H9 (cell line): ENCODE data around the gene CSRP1. TPM values are rescaled to one million over a fixed set of nuclear protein-coding genes. Genes with fewer than 3 reads are reported as not detected.

ENCODE experiments used
- DNase-seq: peaks from one replicate; pipeline ENCODE4 v3.0.0-alpha.2; 2017
- H2AFZ ChIP-seq: one replicate; pipeline ENCODE4 v1.6.1; 2013; ENCODE audit warnings: mild to moderate bottlenecking, low read length, control low read depth, moderate library complexity
- H2AK5ac ChIP-seq: 2 replicates; pipeline ENCODE4 v1.6.1; 2013; ENCODE audit warnings: low read length, control low read depth, mixed read lengths; ENCODE audit not compliant: insufficient read length
- H2BK120ac ChIP-seq: one replicate; pipeline ENCODE4 v1.6.1; 2013; ENCODE audit warnings: low read depth, mild to moderate bottlenecking, low read length, control low read depth, inconsistent platforms; ENCODE audit not compliant: poor library complexity, severe bottlenecking
- H2BK12ac ChIP-seq: 2 replicates; pipeline ENCODE4 v1.6.1; 2013; ENCODE audit warnings: low read length, control low read depth, mixed read lengths, low read depth; ENCODE audit not compliant: insufficient read length
- H2BK15ac ChIP-seq: 2 replicates; pipeline ENCODE4 v1.6.1; 2013; ENCODE audit warnings: low read depth, low read length, control low read depth
- H2BK20ac ChIP-seq: one replicate; pipeline ENCODE4 v1.6.1; 2013; ENCODE audit warnings: low read depth, mild to moderate bottlenecking, low read length, control low read depth, inconsistent platforms; ENCODE audit not compliant: poor library complexity, severe bottlenecking
- H2BK5ac ChIP-seq: 2 replicates; pipeline ENCODE4 v1.6.1; 2013; ENCODE audit warnings: low read length, control low read depth, mixed read lengths; ENCODE audit not compliant: insufficient read length
- H3K14ac ChIP-seq: 2 replicates; pipeline ENCODE4 v1.6.1; 2013; ENCODE audit warnings: low read length, control low read depth; ENCODE audit not compliant: insufficient read depth
- H3K18ac ChIP-seq: 2 replicates; pipeline ENCODE4 v1.6.1; 2013; ENCODE audit warnings: low read depth, mild to moderate bottlenecking, mixed read lengths, low read length, control low read depth; ENCODE audit not compliant: insufficient read length
- H3K23ac ChIP-seq: 2 replicates; pipeline ENCODE4 v1.6.1; 2013; ENCODE audit warnings: low read length, control low read depth, mixed read lengths, low read depth; ENCODE audit not compliant: insufficient read length
- H3K23me2 ChIP-seq: 2 replicates; pipeline ENCODE4 v1.6.1; 2013; ENCODE audit warnings: low read depth, mild to moderate bottlenecking, mixed read lengths, low read length, control low read depth; ENCODE audit not compliant: insufficient read length, poor library complexity, severe bottlenecking
- H3K27ac ChIP-seq: 2 replicates; pipeline ENCODE4 v1.5.1; 2013; ENCODE audit warnings: low read length, control low read depth, mixed read lengths, low read depth; ENCODE audit not compliant: insufficient read length
- H3K27me3 ChIP-seq: 2 replicates; pipeline ENCODE4 v1.6.1; 2013; ENCODE audit warnings: low read length, control low read depth, inconsistent platforms; ENCODE audit not compliant: insufficient read depth
- H3K4ac ChIP-seq: 2 replicates; pipeline ENCODE4 v1.6.1; 2013; ENCODE audit warnings: low read depth, mild to moderate bottlenecking, control low read depth, inconsistent platforms, low read length, moderate library complexity
- H3K4me1 ChIP-seq: 2 replicates; pipeline ENCODE4 v1.6.1; 2013; ENCODE audit warnings: low read length, control low read depth, inconsistent platforms; ENCODE audit not compliant: insufficient read depth
- H3K4me2 ChIP-seq: 2 replicates; pipeline ENCODE4 v1.6.1; 2013; ENCODE audit warnings: low read length, control low read depth, mixed read lengths; ENCODE audit not compliant: insufficient read length, insufficient read depth
- H3K56ac ChIP-seq: 2 replicates; pipeline ENCODE4 v1.6.1; 2013; ENCODE audit warnings: low read depth, mild to moderate bottlenecking, mixed read lengths, low read length, control low read depth; ENCODE audit not compliant: insufficient read length
- H3K79me1 ChIP-seq: 2 replicates; pipeline ENCODE4 v1.6.1; 2013; ENCODE audit warnings: low read depth, mild to moderate bottlenecking, moderate library complexity, low read length, control low read depth, inconsistent platforms; ENCODE audit not compliant: insufficient read depth, poor library complexity, severe bottlenecking
- H3K79me2 ChIP-seq: 2 replicates; pipeline ENCODE4 v1.6.1; 2013; ENCODE audit warnings: low read length, control low read depth, inconsistent platforms; ENCODE audit not compliant: insufficient read depth
- H3K9ac ChIP-seq: 2 replicates; pipeline ENCODE4 v1.6.1; 2013; ENCODE audit warnings: low read length, control low read depth, mixed read lengths; ENCODE audit not compliant: insufficient read length; ENCODE audit errors: extremely low read depth
- H3K9me3 ChIP-seq: one replicate; pipeline ENCODE4 v1.6.1; 2013; ENCODE audit warnings: low read depth, low read length, inconsistent platforms; ENCODE audit not compliant: control insufficient read depth
- H3T11ph ChIP-seq: one replicate; pipeline ENCODE4 v1.6.1; 2013; ENCODE audit warnings: mild to moderate bottlenecking, low read length, control low read depth, inconsistent platforms
- H4K20me1 ChIP-seq: one replicate; pipeline ENCODE4 v1.6.1; 2013; ENCODE audit not compliant: control insufficient read depth, insufficient read length, insufficient read depth
- H4K5ac ChIP-seq: 2 replicates; pipeline ENCODE4 v1.6.1; 2013; ENCODE audit warnings: low read depth, mild to moderate bottlenecking, mixed read lengths, low read length, control low read depth; ENCODE audit not compliant: insufficient read length
- H4K8ac ChIP-seq: replicated peaks from 2 replicates; pipeline ENCODE4 v1.6.1; 2013; ENCODE audit warnings: low read length, control low read depth, mixed read lengths, low read depth; ENCODE audit not compliant: insufficient read length
- H4K91ac ChIP-seq: 2 replicates; pipeline ENCODE4 v1.6.1; 2013; ENCODE audit warnings: low read depth, mild to moderate bottlenecking, moderate library complexity, mixed read lengths, low read length, control low read depth; ENCODE audit not compliant: insufficient read length
- H3K27ac Mint-ChIP-seq, 3 experiments: 2 replicates in 2 of 3; 3 replicates in 1 of 3; pipeline ENCODE4 v1.8.0; 2020 to 2021; ENCODE audit warnings: mixed read lengths in 3 of 3, mild to moderate bottlenecking in 1 of 3, moderate library complexity in 1 of 3
- H3K27me3 Mint-ChIP-seq: 2 replicates; pipeline ENCODE4 v1.8.0; 2021; ENCODE audit warnings: low read depth, mild to moderate bottlenecking, moderate library complexity, mixed read lengths
- H3K36me3 Mint-ChIP-seq, 3 experiments: 2 replicates in 2 of 3; 3 replicates in 1 of 3; pipeline ENCODE4 v1.8.0; 2020 to 2021; ENCODE audit warnings: low read depth in 3 of 3, mixed read lengths in 3 of 3; ENCODE audit not compliant: insufficient read depth in 1 of 3
- H3K4me1 Mint-ChIP-seq, 2 experiments: 2 replicates each; pipeline ENCODE4 v1.8.0; 2020; ENCODE audit warnings: mixed read lengths in 2 of 2
- H3K4me3 Mint-ChIP-seq, 2 experiments: 2 replicates in 1 of 2; 3 replicates in 1 of 2; pipeline ENCODE4 v1.8.0; 2020 to 2021; ENCODE audit warnings: mild to moderate bottlenecking in 2 of 2, mixed read lengths in 2 of 2, moderate library complexity in 1 of 2
- H3K9me3 Mint-ChIP-seq, 2 experiments: 2 replicates in 1 of 2; 3 replicates in 1 of 2; pipeline ENCODE4 v1.8.0; 2020; ENCODE audit warnings: mild to moderate bottlenecking in 2 of 2, mixed read lengths in 2 of 2, moderate library complexity in 1 of 2
- CTCF ChIP-seq: fragments of 200-600 bp; sonication (generic); conservative IDR thresholded peaks from 3 replicates; pipeline ENCODE4 v1.8.0; 2021; ENCODE audit warnings: antibody characterized with exemption, mild to moderate bottlenecking
- WGBS: extraction: QIAGEN DNeasy Blood & Tissue Kit; methylation state at CpG from one replicate; pipeline ENCODE4 v1.1.7; 2013; ENCODE audit warnings: missing lambda C conversion rate, low lambda C conversion rate, mixed read lengths; ENCODE audit not compliant: insufficient read length; ENCODE audit errors: extremely low coverage; 5-methylcytosine and 5-hydroxymethylcytosine counted together
- total RNA-seq: library from RNA; stranded (reverse); gene quantifications from 2 replicates; pipeline ENCODE4 v1.2.1, GENCODE V29; 2021

CSRP1 gene
- total RNA-seq, 1 experiment from 2014 or later = 0.44 TPM

- Histone ChIP-seq H3K4me1 (no peaks in the 10 kb centered on the region; the same call in 1 of the 2 replicates), H2AFZ (no peak overlapping the region), H2BK15ac (no peak overlapping the region), H3K9ac (no peak overlapping the region), H3K79me1 (no peaks in the 10 kb centered on the region), H4K91ac (no peak overlapping the region), H3K79me2 (no peaks in the 10 kb centered on the region), H4K20me1 (no peaks in the 10 kb centered on the region), H2BK20ac (no peak overlapping the region), H4K8ac (no peak overlapping the region), H3K56ac (no peak overlapping the region), H3K18ac (no peak overlapping the region), H2BK5ac (no peak overlapping the region), H3K27ac (no peak overlapping the region), H2BK12ac (no peak overlapping the region), H3K4me2 (no peak overlapping the region), H2AK5ac (no peak overlapping the region), H3K23me2 (no peaks in the 10 kb centered on the region), H3K23ac (no peak overlapping the region), H3K4ac (no peak overlapping the region), H3T11ph (no peak overlapping the region), H3K14ac (no peak overlapping the region), H2BK120ac (no peak overlapping the region), H3K27me3 (no peaks in the 10 kb centered on the region), H3K9me3 (no peaks in the 10 kb centered on the region), H4K5ac (no peak overlapping the region)
- no peak for DNase-seq
- Mint-ChIP-seq H3K36me3 (no peaks in the 10 kb centered on the region), H3K27me3 (peaks cover 3% of the 10 kb centered on the region; the same call in 1 of the 2 replicates), H3K9me3 (no peaks in the 10 kb centered on the region), H3K4me3 (no peak overlapping the region), H3K27ac (no peak overlapping the region; a peak in 1 of 7 replicates), H3K4me1 (peaks cover 19 to 20% of the 10 kb centered on the region in 2 experiments)
- WGBS = no CpG with 5 or more reads among the region's 9 CpGs
- no peak for TF ChIP-seq CTCF
Measured at GRCh38 chr1:201515062-201515750, 8.3 kb upstream of the CSRP1 start.
